Stimulated activated effector memory CD8-positive, alpha-beta T cell treated with anti-CD3 and anti-CD28 coated beads, Interleukin-12 subunit alpha, Interleukin-12 subunit beta, amount 100 ng/mL, for 72 hours (primary cell): Measurements from ENCODE around the gene ASIP.
"Not testable (repeated sequence)": the region's sequence is repeated elsewhere in the genome, so short reads cannot be mapped to it uniquely, and the experiment has no call there.

Experiments
- ATAC-seq: fragments of 150-1000 bp; cut with Tn5 transposase; 2 replicates; pipeline ENCODE4 v1.10.0; 2021
- DNase-seq, 2 donors: peaks; one replicate each; pipeline ENCODE4 v3.0.0; 2021 to 2022; ENCODE audit warnings: low spot score in 2 of 2
- H3K27ac Mint-ChIP-seq: one replicate; pipeline ENCODE4 v1.8.0; 2022; ENCODE audit warnings: mild to moderate bottlenecking, mixed read lengths
- H3K36me3 Mint-ChIP-seq: one replicate; pipeline ENCODE4 v1.8.0; 2022; ENCODE audit warnings: mild to moderate bottlenecking, mixed read lengths
- H3K4me1 Mint-ChIP-seq: one replicate; pipeline ENCODE4 v1.8.0; 2022; ENCODE audit warnings: mixed read lengths
- H3K4me3 Mint-ChIP-seq: one replicate; pipeline ENCODE4 v1.8.0; 2022; ENCODE audit warnings: mild to moderate bottlenecking, mixed read lengths
- H3K9me3 Mint-ChIP-seq: one replicate; pipeline ENCODE4 v1.8.0; 2022; ENCODE audit warnings: mixed read lengths

ASIP gene

GRCh38 chr20:34292496-34292895, 51.3 kb downstream of the ASIP start:
- Mint-ChIP-seq H3K9me3 (no peaks in the 10 kb centered on the region), H3K4me1 (no peaks in the 10 kb centered on the region), H3K27ac (peak overlapping the region; percentile 24), H3K4me3 (no peak overlapping the region), H3K36me3 (peaks cover 70% of the 10 kb centered on the region)
- ATAC-seq (no peak), DNase-seq (no peak)

GRCh38 chr20:34293119-34293518, 51.9 kb downstream of the ASIP start:
- Mint-ChIP-seq H3K9me3 (no peaks in the 10 kb centered on the region), H3K4me1 (no peaks in the 10 kb centered on the region), H3K36me3 (peaks cover 64% of the 10 kb centered on the region), H3K27ac (peak overlapping the region; percentile 24), H3K4me3 (no peak overlapping the region)
- ATAC-seq (no peak), DNase-seq (no peak)

GRCh38 chr20:34293589-34293988, 52.4 kb downstream of the ASIP start:
- Mint-ChIP-seq H3K9me3 (no peaks in the 10 kb centered on the region), H3K27ac (peak overlapping the region; percentile 53), H3K36me3 (peaks cover 59% of the 10 kb centered on the region), H3K4me1 (no peaks in the 10 kb centered on the region), H3K4me3 (no peak overlapping the region)
- ATAC-seq (no peak), DNase-seq (no peak)

- Mint-ChIP-seq H3K36me3 (peaks cover 57% of the 10 kb centered on the region), H3K27ac (peak overlapping the region; percentile 53), H3K4me1 (no peaks in the 10 kb centered on the region), H3K9me3 (no peaks in the 10 kb centered on the region), H3K4me3 (no peak overlapping the region)
- ATAC-seq (no peak), DNase-seq (no peak)
These were observed 53.3 kb downstream of the ASIP start for GRCh38 chr20:34294563-34294962.

GRCh38 chr20:34295284-34295683, 54.1 kb downstream of the ASIP start:
- H3K9me3 Mint-ChIP-seq: no peaks in the 10 kb centered on the region
- DNase-seq (no peak), ATAC-seq (no peak)
- H3K27ac Mint-ChIP-seq: no peak overlapping the region
- no peak overlapping the region for H3K4me3 Mint-ChIP-seq
- H3K36me3 Mint-ChIP-seq: peaks cover 50% of the 10 kb centered on the region
- no peaks in the 10 kb centered on the region for H3K4me1 Mint-ChIP-seq

- peaks cover 3% of the 10 kb centered on the region for H3K4me1 Mint-ChIP-seq
- H3K36me3 Mint-ChIP-seq: peaks cover 42% of the 10 kb centered on the region
- ATAC-seq: no peak
- DNase-seq: no peak
- H3K27ac Mint-ChIP-seq: no peak overlapping the region
- no peaks in the 10 kb centered on the region for H3K9me3 Mint-ChIP-seq
- no peak overlapping the region for H3K4me3 Mint-ChIP-seq
These were observed 55.2 kb downstream of the ASIP start for GRCh38 chr20:34296468-34296867.

GRCh38 chr20:34298294-34298784, 57.1 kb downstream of the ASIP start:
- peaks cover 31% of the 10 kb centered on the region for H3K36me3 Mint-ChIP-seq
- H3K9me3 Mint-ChIP-seq, H3K27ac Mint-ChIP-seq, ATAC-seq, H3K4me3 Mint-ChIP-seq, H3K4me1 Mint-ChIP-seq, DNase-seq: not testable (repeated sequence)

GRCh38 chr20:34299556-34300255, 58.5 kb downstream of the ASIP start:
- no peak overlapping the region for H3K4me3 Mint-ChIP-seq
- peaks cover 19% of the 10 kb centered on the region for H3K36me3 Mint-ChIP-seq
- H3K4me1 Mint-ChIP-seq: peaks cover 9% of the 10 kb centered on the region
- H3K9me3 Mint-ChIP-seq: no peaks in the 10 kb centered on the region
- ATAC-seq (no peak), DNase-seq (no peak)
- no peak overlapping the region for H3K27ac Mint-ChIP-seq

- Mint-ChIP-seq H3K9me3 (no peaks in the 10 kb centered on the region), H3K4me1 (peaks cover 9% of the 10 kb centered on the region), H3K27ac (no peak overlapping the region), H3K4me3 (no peak overlapping the region), H3K36me3 (peaks cover 19% of the 10 kb centered on the region)
- ATAC-seq (no peak), DNase-seq (no peak)
These were observed 59.1 kb downstream of the ASIP start for GRCh38 chr20:34300256-34300806.

GRCh38 chr20:34300809-34301586, 59.8 kb downstream of the ASIP start:
- peaks cover 13% of the 10 kb centered on the region for H3K36me3 Mint-ChIP-seq
- H3K27ac Mint-ChIP-seq: no peak overlapping the region
- peak overlapping the region; percentile 80 for H3K4me3 Mint-ChIP-seq
- ATAC-seq (no peak), DNase-seq (no peak)
- H3K9me3 Mint-ChIP-seq: no peaks in the 10 kb centered on the region
- H3K4me1 Mint-ChIP-seq: peaks cover 9% of the 10 kb centered on the region

- Mint-ChIP-seq H3K4me3 (peak overlapping the region; percentile 80), H3K4me1 (peaks cover 9% of the 10 kb centered on the region), H3K9me3 (no peaks in the 10 kb centered on the region), H3K27ac (peak overlapping the region; percentile 86), H3K36me3 (peaks cover 12% of the 10 kb centered on the region)
- no peak for DNase-seq
- no peak for ATAC-seq
These were observed 60.5 kb downstream of the ASIP start for GRCh38 chr20:34301587-34302311.

- DNase-seq (no peak), ATAC-seq (no peak)
- H3K4me3 Mint-ChIP-seq: peak overlapping the region; percentile 80
- peak overlapping the region; percentile 86 for H3K27ac Mint-ChIP-seq
- no peaks in the 10 kb centered on the region for H3K9me3 Mint-ChIP-seq
- H3K4me1 Mint-ChIP-seq: peaks cover 9% of the 10 kb centered on the region
- peaks cover 12% of the 10 kb centered on the region for H3K36me3 Mint-ChIP-seq
These were observed 61.1 kb downstream of the ASIP start for GRCh38 chr20:34302312-34302722.

- Mint-ChIP-seq H3K4me3 (peak within 1 kb of the TSS; percentile 80), H3K9me3 (no peaks in the 10 kb centered on the region), H3K27ac (peak within 1 kb of the TSS; percentile 86), H3K4me1 (peaks cover 9% of the 10 kb centered on the region), H3K36me3 (peaks cover 12% of the 10 kb centered on the region)
- DNase-seq (peak; percentile 84 to 96), ATAC-seq (peak; percentile 96)
These were observed 61.7 kb downstream of the ASIP start, which contains the start of gene AHCY for GRCh38 chr20:34302723-34303533. Gene AHCY, minus strand, starts transcription at chr20:34303355. Its CDS starts 85 bp downstream, at chr20:34303270.
